Measurements from ENCODE around the gene MXI1. TPM values are rescaled to one million over a fixed set of nuclear protein-coding genes. Genes with fewer than 3 reads are reported as not detected.
"Not testable (repeated sequence)": the region's sequence is repeated elsewhere in the genome, so short reads cannot be mapped to it uniquely, and the experiment has no call there.

The MXI1 gene
- total RNA-seq, 1 donor from 2014 or later = 31.5 TPM

DNA sequence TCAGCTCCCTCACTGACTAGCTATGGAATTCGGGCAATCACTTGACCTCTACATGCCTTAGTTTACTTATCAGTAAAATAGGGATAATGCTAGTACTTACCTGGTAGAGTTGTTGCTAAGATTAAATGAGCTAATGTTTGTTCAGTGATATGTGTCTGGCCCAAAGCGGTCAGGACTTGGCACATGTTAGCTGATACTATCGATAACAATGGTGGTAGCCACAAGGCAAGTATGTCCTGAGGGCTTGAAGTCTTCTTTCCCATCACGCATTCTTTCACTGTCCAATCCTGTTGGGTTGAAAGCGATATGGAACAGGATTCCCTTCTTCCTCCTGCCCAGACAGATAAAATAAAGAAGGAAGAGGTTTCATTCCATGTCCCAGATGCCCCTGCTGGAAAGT, 25.5 kb upstream of the MXI1 start:
- no peaks in the 10 kb centered on the region for H3K9me3 ChIP-seq (ENCODE audit: insufficient read depth, low read depth, low read length)
- no peaks in the 10 kb centered on the region for H3K79me2 ChIP-seq (ENCODE audit: insufficient read depth, low read length)
- Mint-ChIP-seq H3K4me1 (ENCODE audit: low read depth, unreplicated experiment) (no peaks in the 10 kb centered on the region), H3K9me3 (ENCODE audit: unreplicated experiment) (no peaks in the 10 kb centered on the region), H3K27me3 (ENCODE audit: low read depth, unreplicated experiment) (peaks cover 6% of the 10 kb centered on the region), H3K4me3 (ENCODE audit: unreplicated experiment) (no peak overlapping the region), H3K36me3 (ENCODE audit: low read depth, unreplicated experiment) (no peaks in the 10 kb centered on the region), H3K27ac (ENCODE audit: unreplicated experiment) (no peak overlapping the region)
- TF ChIP-seq, protein P1, sequence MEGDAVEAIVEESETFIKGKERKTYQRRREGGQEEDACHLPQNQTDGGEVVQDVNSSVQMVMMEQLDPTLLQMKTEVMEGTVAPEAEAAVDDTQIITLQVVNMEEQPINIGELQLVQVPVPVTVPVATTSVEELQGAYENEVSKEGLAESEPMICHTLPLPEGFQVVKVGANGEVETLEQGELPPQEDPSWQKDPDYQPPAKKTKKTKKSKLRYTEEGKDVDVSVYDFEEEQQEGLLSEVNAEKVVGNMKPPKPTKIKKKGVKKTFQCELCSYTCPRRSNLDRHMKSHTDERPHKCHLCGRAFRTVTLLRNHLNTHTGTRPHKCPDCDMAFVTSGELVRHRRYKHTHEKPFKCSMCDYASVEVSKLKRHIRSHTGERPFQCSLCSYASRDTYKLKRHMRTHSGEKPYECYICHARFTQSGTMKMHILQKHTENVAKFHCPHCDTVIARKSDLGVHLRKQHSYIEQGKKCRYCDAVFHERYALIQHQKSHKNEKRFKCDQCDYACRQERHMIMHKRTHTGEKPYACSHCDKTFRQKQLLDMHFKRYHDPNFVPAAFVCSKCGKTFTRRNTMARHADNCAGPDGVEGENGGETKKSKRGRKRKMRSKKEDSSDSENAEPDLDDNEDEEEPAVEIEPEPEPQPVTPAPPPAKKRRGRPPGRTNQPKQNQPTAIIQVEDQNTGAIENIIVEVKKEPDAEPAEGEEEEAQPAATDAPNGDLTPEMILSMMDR (IDR thresholded peaks at IDR 0.05; ENCODE audit: insufficient read depth, low read depth, low read length) = no peak
- no peak for TF ChIP-seq EZH2 (IDR thresholded peaks at IDR 0.05; ENCODE audit: insufficient read depth, low read length)
- H3K36me3 ChIP-seq (ENCODE audit: insufficient read depth, low read length) = no peaks in the 10 kb centered on the region
- no peak overlapping the region for H2AFZ ChIP-seq (ENCODE audit: low read depth, low read length)
- no peak overlapping the region for H3K4me3 ChIP-seq (ENCODE audit: insufficient read depth, low read depth, low read length)
- no peak overlapping the region for H3K9ac ChIP-seq (ENCODE audit: low read length)
- DNase-seq (ENCODE audit: low read depth) = no peak
- no peaks in the 10 kb centered on the region for H4K20me1 ChIP-seq (ENCODE audit: insufficient read depth, low read length)
- no peaks in the 10 kb centered on the region for H3K4me1 ChIP-seq (ENCODE audit: insufficient read depth, low read length)
- no peaks in the 10 kb centered on the region for H3K27me3 ChIP-seq (ENCODE audit: insufficient read depth, low read length)
- H3K4me2 ChIP-seq (ENCODE audit: low read length) = no peak overlapping the region
- FAIRE-seq = no peak
- no peak overlapping the region for H3K27ac ChIP-seq (ENCODE audit: low read depth, low read length)

DNA sequence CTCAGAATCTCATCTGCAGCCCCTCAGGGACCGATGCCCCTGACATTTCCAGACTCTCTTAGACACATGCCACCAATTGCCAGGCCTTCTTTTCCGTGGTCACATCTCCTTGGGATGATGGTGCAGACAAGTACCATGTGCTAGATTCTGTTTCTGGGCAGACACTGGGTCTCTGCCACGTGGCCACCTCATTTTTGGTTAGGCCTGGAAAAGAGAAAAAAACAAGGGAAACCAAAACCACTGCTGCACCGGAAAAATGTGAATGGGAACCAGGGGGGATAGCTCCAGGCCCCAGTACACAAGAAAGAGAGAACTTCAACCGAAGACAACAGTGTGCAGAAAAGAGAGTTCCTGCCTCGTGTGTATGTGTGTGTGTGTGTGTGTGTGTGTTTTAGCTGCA, 23.0 kb upstream of the MXI1 start:
- Mint-ChIP-seq H3K27me3 (ENCODE audit: low read depth, unreplicated experiment) (peaks cover 3% of the 10 kb centered on the region), H3K4me3 (ENCODE audit: unreplicated experiment) (no peak overlapping the region), H3K27ac (ENCODE audit: unreplicated experiment) (no peak overlapping the region), H3K4me1 (ENCODE audit: low read depth, unreplicated experiment) (no peaks in the 10 kb centered on the region), H3K9me3 (ENCODE audit: unreplicated experiment) (no peaks in the 10 kb centered on the region), H3K36me3 (ENCODE audit: low read depth, unreplicated experiment) (no peaks in the 10 kb centered on the region)
- H2AFZ ChIP-seq (ENCODE audit: low read depth, low read length) = no peak overlapping the region
- H3K4me3 ChIP-seq (ENCODE audit: insufficient read depth, low read depth, low read length) = no peak overlapping the region
- DNase-seq (ENCODE audit: low read depth) = no peak
- H3K27me3 ChIP-seq (ENCODE audit: insufficient read depth, low read length) = no peaks in the 10 kb centered on the region
- no peaks in the 10 kb centered on the region for H4K20me1 ChIP-seq (ENCODE audit: insufficient read depth, low read length)
- H3K27ac ChIP-seq (ENCODE audit: low read depth, low read length) = no peak overlapping the region
- H3K4me2 ChIP-seq (ENCODE audit: low read length) = no peak overlapping the region
- no peaks in the 10 kb centered on the region for H3K4me1 ChIP-seq (ENCODE audit: insufficient read depth, low read length)
- FAIRE-seq = no peak
- H3K9ac ChIP-seq (ENCODE audit: low read length) = no peak overlapping the region
- no peaks in the 10 kb centered on the region for H3K9me3 ChIP-seq (ENCODE audit: insufficient read depth, low read depth, low read length)
- TF ChIP-seq EZH2 (IDR thresholded peaks at IDR 0.05; ENCODE audit: insufficient read depth, low read length) = no peak
- TF ChIP-seq, protein P1 (IDR thresholded peaks at IDR 0.05; ENCODE audit: insufficient read depth, low read depth, low read length) = no peak
- H3K36me3 ChIP-seq (ENCODE audit: insufficient read depth, low read length) = no peaks in the 10 kb centered on the region
- H3K79me2 ChIP-seq (ENCODE audit: insufficient read depth, low read length) = no peaks in the 10 kb centered on the region

- not testable (repeated sequence) for H4K20me1 ChIP-seq (ENCODE audit: insufficient read depth, low read length); H3K27ac ChIP-seq (ENCODE audit: low read depth, low read length); DNase-seq (ENCODE audit: low read depth); H3K27me3 Mint-ChIP-seq (ENCODE audit: low read depth, unreplicated experiment); H3K36me3 Mint-ChIP-seq (ENCODE audit: low read depth, unreplicated experiment); H3K27ac Mint-ChIP-seq (ENCODE audit: unreplicated experiment); H3K9me3 Mint-ChIP-seq (ENCODE audit: unreplicated experiment); H3K79me2 ChIP-seq (ENCODE audit: insufficient read depth, low read length); H3K4me3 ChIP-seq (ENCODE audit: insufficient read depth, low read depth, low read length); H3K4me1 ChIP-seq (ENCODE audit: insufficient read depth, low read length); H3K4me1 Mint-ChIP-seq (ENCODE audit: low read depth, unreplicated experiment); H3K4me3 Mint-ChIP-seq (ENCODE audit: unreplicated experiment); H3K9me3 ChIP-seq (ENCODE audit: insufficient read depth, low read depth, low read length); H2AFZ ChIP-seq (ENCODE audit: low read depth, low read length); FAIRE-seq; H3K4me2 ChIP-seq (ENCODE audit: low read length); H3K9ac ChIP-seq (ENCODE audit: low read length); H3K36me3 ChIP-seq (ENCODE audit: insufficient read depth, low read length); H3K27me3 ChIP-seq (ENCODE audit: insufficient read depth, low read length)
Observed at GRCh38 chr10:110185646-110186182, 21.7 kb upstream of the MXI1 start.
